Caco-2 (cell line): ENCODE measurements around the gene CDK14. TPM values are rescaled to one million over a fixed set of nuclear protein-coding genes. Genes with fewer than 3 reads are reported as not detected.

Experiments
- BruUV-seq: library from RNA; stranded (reverse); fragments of 400-500 nt; replicated peaks from 2 replicates; lab custom pipeline; 2021; lab: Mats Ljungman, UMichigan
- CTCF ChIA-PET: fragments of 300-600 bp; sonication (Branson Sonifier 250); formaldehyde crosslinking; loops from one replicate; lab custom pipeline; 2022; ENCODE audit warnings: antibody characterized with exemption; lab: Charles Lee
- POLR2A ChIA-PET: fragments of 300-600 bp; sonication (Branson Sonifier 250); formaldehyde crosslinking; loops from one replicate; lab custom pipeline; 2022; ENCODE audit warnings: antibody characterized with exemption; lab: Charles Lee
- DNase-seq, 2 experiments: peaks; one replicate each; pipeline versions ENCODE4 v3.0.0 to v3.0.0-alpha.2; 2020 to 2022
- H3K27me3 ChIP-seq: replicated peaks from 2 replicates; pipeline ENCODE4 v1.6.0; 2011; ENCODE audit warnings: low read length; ENCODE audit not compliant: control insufficient read depth, insufficient read depth
- H3K36me3 ChIP-seq: 2 replicates; pipeline ENCODE4 v1.5.1; 2011; ENCODE audit warnings: low read length; ENCODE audit not compliant: control insufficient read depth, insufficient read depth
- H3K4me1 ChIP-seq: fragments of 250-450 bp; sonication (Bioruptor Pico); 2 replicates; pipeline ENCODE4 v1.5.1; 2020; ENCODE audit warnings: mild to moderate bottlenecking
- H3K4me3 ChIP-seq: 2 replicates; pipeline ENCODE4 v1.5.1; 2011; ENCODE audit warnings: low read depth, mild to moderate bottlenecking, control low read depth, low read length
- H3K9me3 ChIP-seq: fragments of 250-450 bp; sonication (Bioruptor Pico); 2 replicates; pipeline ENCODE4 v1.5.1; 2020; ENCODE audit warnings: mild to moderate bottlenecking, moderate library complexity
- H3K27ac Mint-ChIP-seq: one replicate; pipeline ENCODE4 v1.8.0; 2022; ENCODE audit warnings: mixed read lengths; ENCODE audit not compliant: unreplicated experiment
- H3K27me3 Mint-ChIP-seq: one replicate; pipeline ENCODE4 v1.8.0; 2022; ENCODE audit warnings: mixed read lengths; ENCODE audit not compliant: insufficient read depth, unreplicated experiment
- H3K36me3 Mint-ChIP-seq: one replicate; pipeline ENCODE4 v1.8.0; 2022; ENCODE audit warnings: mild to moderate bottlenecking, mixed read lengths; ENCODE audit not compliant: insufficient read depth, unreplicated experiment
- H3K4me1 Mint-ChIP-seq: one replicate; pipeline ENCODE4 v1.8.0; 2022; ENCODE audit warnings: low read depth, mixed read lengths; ENCODE audit not compliant: unreplicated experiment
- H3K4me3 Mint-ChIP-seq: one replicate; pipeline ENCODE4 v1.8.0; 2022; ENCODE audit warnings: mild to moderate bottlenecking, moderate library complexity, mixed read lengths; ENCODE audit not compliant: unreplicated experiment
- H3K9me3 Mint-ChIP-seq: one replicate; pipeline ENCODE4 v1.8.0; 2022; ENCODE audit warnings: mixed read lengths; ENCODE audit not compliant: unreplicated experiment
- CTCF ChIP-seq, 2 experiments: fragments of 200-600 bp in 1 of 2; IDR thresholded peaks; 1 replicate in 1 of 2; 2 replicates in 1 of 2; pipeline versions ENCODE4 v1.5.1 to v1.8.0; 2011 to 2022; ENCODE audit warnings: antibody characterized with exemption in 1 of 2, control low read depth in 1 of 2, inconsistent platforms in 1 of 2, low read depth in 1 of 2, low read length in 1 of 2, mild to moderate bottlenecking in 1 of 2, moderate library complexity in 1 of 2; ENCODE audit not compliant: insufficient read depth in 1 of 2, severe bottlenecking in 1 of 2, unreplicated experiment in 1 of 2
- intact Hi-C: fragments of 100-400 bp; cut with micrococcal nuclease; formaldehyde crosslinking; loops from one replicate; pipeline ENCODE4 v1.10.0; 2022; ENCODE audit not compliant: unreplicated experiment
- total RNA-seq: library from RNA; stranded (reverse); gene quantifications from 2 replicates; pipeline ENCODE4 v1.2.3, GENCODE V29; 2022

Gene CDK14
- total RNA-seq, 1 experiment from 2014 or later, result 18.2 TPM

- no peaks in the 10 kb centered on the region for H3K36me3 Mint-ChIP-seq
- Histone ChIP-seq H3K27me3 (no peaks in the 10 kb centered on the region), H3K9me3 (no peaks in the 10 kb centered on the region), H3K4me3 (no peak overlapping the region), H3K36me3 (no peaks in the 10 kb centered on the region), H3K4me1 (no peaks in the 10 kb centered on the region)
- CTCF ChIA-PET, result no interaction called here
- H3K27me3 Mint-ChIP-seq, result no peaks in the 10 kb centered on the region
- no peak overlapping the region for H3K27ac Mint-ChIP-seq
- no peaks in the 10 kb centered on the region for H3K4me1 Mint-ChIP-seq
- DNase-seq, result no peak
- H3K4me3 Mint-ChIP-seq, result no peak overlapping the region
- intact Hi-C loops, result no loop called here
- no peaks in the 10 kb centered on the region for H3K9me3 Mint-ChIP-seq
- POLR2A ChIA-PET, result no interaction called here
- no TSS peak for BruUV-seq
- TF ChIP-seq CTCF (IDR thresholded peaks at IDR 0.05; ENCODE audit: insufficient read depth in 1 of 2, low read depth in 1 of 2, low read length in 1 of 2, severe bottlenecking in 1 of 2, unreplicated experiment in 1 of 2), result no peak
Measured at GRCh38 chr7:91206361-91206960, 610.3 kb downstream of the CDK14 start.

GRCh38 chr7:91212582-91212981 lies 616.5 kb downstream of the CDK14 start:
- BruUV-seq, result no TSS peak
- no peak overlapping the region for H3K4me3 Mint-ChIP-seq
- CTCF ChIA-PET, result no interaction called here
- no peak for DNase-seq
- no peaks in the 10 kb centered on the region for H3K4me1 Mint-ChIP-seq
- no peak for TF ChIP-seq CTCF (IDR thresholded peaks at IDR 0.05; ENCODE audit: insufficient read depth in 1 of 2, low read depth in 1 of 2, low read length in 1 of 2, severe bottlenecking in 1 of 2, unreplicated experiment in 1 of 2)
- Histone ChIP-seq H3K27me3 (no peaks in the 10 kb centered on the region), H3K4me3 (no peak overlapping the region), H3K4me1 (no peaks in the 10 kb centered on the region), H3K36me3 (no peaks in the 10 kb centered on the region), H3K9me3 (no peaks in the 10 kb centered on the region)
- intact Hi-C loops, result no loop called here
- peaks cover 2% of the 10 kb centered on the region for H3K27me3 Mint-ChIP-seq
- POLR2A ChIA-PET, result no interaction called here
- no peaks in the 10 kb centered on the region for H3K9me3 Mint-ChIP-seq
- no peak overlapping the region for H3K27ac Mint-ChIP-seq
- no peaks in the 10 kb centered on the region for H3K36me3 Mint-ChIP-seq

GRCh38 chr7:91226411-91226810 lies 630.3 kb downstream of the CDK14 start:
- no peaks in the 10 kb centered on the region for H3K9me3 ChIP-seq
- no peaks in the 10 kb centered on the region for H3K4me1 ChIP-seq
- Mint-ChIP-seq H3K9me3 (no peaks in the 10 kb centered on the region), H3K27me3 (peaks cover 7% of the 10 kb centered on the region), H3K4me1 (no peaks in the 10 kb centered on the region), H3K27ac (no peak overlapping the region), H3K36me3 (no peaks in the 10 kb centered on the region), H3K4me3 (no peak overlapping the region)
- POLR2A ChIA-PET, result no interaction called here
- no peak overlapping the region for H3K4me3 ChIP-seq
- no peak for TF ChIP-seq CTCF (IDR thresholded peaks at IDR 0.05; ENCODE audit: insufficient read depth in 1 of 2, low read depth in 1 of 2, low read length in 1 of 2, severe bottlenecking in 1 of 2, unreplicated experiment in 1 of 2)
- no TSS peak for BruUV-seq
- CTCF ChIA-PET, result no interaction called here
- intact Hi-C loops, result no loop called here
- DNase-seq, result no peak
- no peaks in the 10 kb centered on the region for H3K27me3 ChIP-seq
- H3K36me3 ChIP-seq, result no peaks in the 10 kb centered on the region
